Prostate gland (tissue), 2 donors: ENCODE results near the gene MYBPHL. TPM values are rescaled to one million over a fixed set of nuclear protein-coding genes. Genes with fewer than 3 reads are reported as not detected.

Source experiments
- DNase-seq: peaks from one replicate; pipeline ENCODE4 v3.0.0-alpha.2; 2019; ENCODE audit warnings: low spot score
- H3K27ac ChIP-seq, 2 donors: fragments of 200-600 bp; sonication (generic); 2 replicates each; pipeline ENCODE4 v1.5.1; 2017 to 2019
- H3K27me3 ChIP-seq: fragments of 200-600 bp; sonication (generic); replicated peaks from 2 replicates; pipeline ENCODE4 v1.5.1; 2019; ENCODE audit not compliant: insufficient read depth
- H3K36me3 ChIP-seq, 2 donors: fragments of 200-600 bp; sonication (generic); 1 replicate in 1 of 2; 2 replicates in 1 of 2; pipeline versions ENCODE4 v1.5.1 to v1.8.1; 2017 to 2019
- H3K4me1 ChIP-seq: fragments of 200-600 bp; sonication (generic); replicated peaks from 2 replicates; pipeline ENCODE4 v1.5.1; 2019
- H3K4me3 ChIP-seq, 2 donors: fragments of 200-600 bp; sonication (generic); 2 replicates each; pipeline ENCODE4 v1.5.1; 2017 to 2019
- H3K9me3 ChIP-seq: fragments of 200-600 bp; sonication (generic); 2 replicates; pipeline ENCODE4 v1.5.1; 2017
- CTCF ChIP-seq, 4 experiments: fragments of 200-600 bp in 2 of 4; fragments of 450-650 bp in 2 of 4; sonication (generic) in 2 of 4; IDR thresholded peaks; 1 replicate in 3 of 4; 2 replicates in 1 of 4; pipeline ENCODE4 v1.5.1; 2016 to 2019; ENCODE audit warnings: antibody characterized with exemption in 4 of 4, mild to moderate bottlenecking in 2 of 4, moderate library complexity in 2 of 4
- POLR2A ChIP-seq: fragments of 450-650 bp; IDR thresholded peaks from one replicate; pipeline ENCODE4 v1.6.1; 2016; ENCODE audit warnings: antibody characterized with exemption, mild to moderate bottlenecking
- POLR2AphosphoS5 ChIP-seq: sonication (generic); formaldehyde crosslinking; IDR thresholded peaks from one replicate; pipeline ENCODE4 v1.6.1; 2017; ENCODE audit warnings: antibody characterized with exemption
- WGBS: methylation state at CpG from one replicate; pipeline ENCODE4 v1.1.5; 2018; 5-methylcytosine and 5-hydroxymethylcytosine counted together
- intact Hi-C: fragments of 100-400 bp; cut with DNase I; formaldehyde crosslinking; loops from one replicate; pipeline ENCODE4 v1.14.2; 2022
- total RNA-seq, 2 donors: library from RNA; depleted of rRNA; stranded (reverse); fragments of >200 nt; gene quantifications; one replicate each; pipeline ENCODE4 v1.1.0, GENCODE V29; 2016

MYBPHL gene
- total RNA-seq, 2 donors from 2014 or later = not detected

- H3K36me3 ChIP-seq = no peaks in the 10 kb centered on the region
- WGBS = 76% methylated on average over 5 of the region's 9 CpGs
- intact Hi-C loops = loop anchor here (5.0 kb wide), 1 partner anchor 138 kb away; no protein-coding TSS in a partner anchor
Measured at GRCh38 chr1:109264379-109264755, 42.4 kb downstream of the MYBPHL start.

GRCh38 chr1:109263597-109264378 lies 43.0 kb downstream of the MYBPHL start:
- H3K27me3 ChIP-seq = no peaks in the 10 kb centered on the region
- H3K36me3 ChIP-seq = no peaks in the 10 kb centered on the region
- no peak overlapping the region for H3K4me3 ChIP-seq
- H3K9me3 ChIP-seq = no peaks in the 10 kb centered on the region
- 47% methylated on average over 25 of the region's 29 CpGs for WGBS
- peak overlapping the region; percentile 51 to 54 for H3K27ac ChIP-seq
- no peak for TF ChIP-seq POLR2A
- peak; percentile 85 for TF ChIP-seq POLR2AphosphoS5
- peak; percentile 87 to 100 (median 99) for TF ChIP-seq CTCF (IDR thresholded peaks at IDR 0.05)
- intact Hi-C loops = loop anchor here (5.0 kb wide), 1 partner anchor 139 kb away; no protein-coding TSS in a partner anchor
- DNase-seq = peak; percentile 90
- H3K4me1 ChIP-seq = no peaks in the 10 kb centered on the region

More at GRCh38 chr1:109264379-109264755, 42.4 kb downstream of the MYBPHL start:
- DNase-seq = no peak
- no peaks in the 10 kb centered on the region for H3K9me3 ChIP-seq
- H3K4me3 ChIP-seq = no peak overlapping the region
- TF ChIP-seq CTCF (IDR thresholded peaks at IDR 0.05) = no peak
- no peak for TF ChIP-seq POLR2AphosphoS5
- no peak for TF ChIP-seq POLR2A
- H3K27ac ChIP-seq = no peak overlapping the region
- H3K4me1 ChIP-seq = no peaks in the 10 kb centered on the region
- no peaks in the 10 kb centered on the region for H3K27me3 ChIP-seq

GRCh38 chr1:109263234-109263596 lies 43.6 kb downstream of the MYBPHL start:
- Histone ChIP-seq H3K36me3 (no peaks in the 10 kb centered on the region), H3K4me3 (no peak overlapping the region), H3K4me1 (no peaks in the 10 kb centered on the region), H3K27ac (peak overlapping the region; percentile 51 to 54), H3K9me3 (no peaks in the 10 kb centered on the region), H3K27me3 (no peaks in the 10 kb centered on the region)
- intact Hi-C loops = loop anchor here (5.0 kb wide), 1 partner anchor 139 kb away; no protein-coding TSS in a partner anchor
- TF ChIP-seq POLR2A (peak; percentile 56), CTCF (IDR thresholded peaks at IDR 0.05) (no peak), POLR2AphosphoS5 (no peak)
- peak; percentile 87 for DNase-seq
- WGBS = 29% methylated on average over 12 of the region's 12 CpGs

GRCh38 chr1:109262231-109263055 lies 44.4 kb downstream of the MYBPHL start:
- Histone ChIP-seq H3K27ac (peak overlapping the region; percentile 51 to 54), H3K4me1 (no peaks in the 10 kb centered on the region), H3K9me3 (no peaks in the 10 kb centered on the region), H3K36me3 (no peaks in the 10 kb centered on the region), H3K27me3 (no peaks in the 10 kb centered on the region), H3K4me3 (no peak overlapping the region)
- intact Hi-C loops = loop anchor here (5.0 kb wide), 1 partner anchor 140 kb away; no protein-coding TSS in a partner anchor
- TF ChIP-seq POLR2AphosphoS5 (no peak), POLR2A (no peak), CTCF (IDR thresholded peaks at IDR 0.05) (no peak)
- no peak for DNase-seq
- WGBS = 61% methylated on average over 22 of the region's 22 CpGs
